NK-92 (cell line): ENCODE data around the gene DROSHA.
"Not testable (repeated sequence)": the region's sequence is repeated elsewhere in the genome, so short reads cannot be mapped to it uniquely, and the experiment has no call there.

Experiments
- DNase-seq: peaks from one replicate; lab custom pipeline; 2025; ENCODE audit not compliant: unreplicated experiment; lab: John Stamatoyannopoulos, UW

Gene DROSHA

GRCh38 chr5:31382051-31382878, 149.6 kb downstream of the DROSHA start:
- DNase-seq: no peak

GRCh38 chr5:31381299-31381698, 150.6 kb downstream of the DROSHA start:
- no peak for DNase-seq

- no peak for DNase-seq
Measured at GRCh38 chr5:31380049-31380448, 151.8 kb downstream of the DROSHA start.

DNA sequence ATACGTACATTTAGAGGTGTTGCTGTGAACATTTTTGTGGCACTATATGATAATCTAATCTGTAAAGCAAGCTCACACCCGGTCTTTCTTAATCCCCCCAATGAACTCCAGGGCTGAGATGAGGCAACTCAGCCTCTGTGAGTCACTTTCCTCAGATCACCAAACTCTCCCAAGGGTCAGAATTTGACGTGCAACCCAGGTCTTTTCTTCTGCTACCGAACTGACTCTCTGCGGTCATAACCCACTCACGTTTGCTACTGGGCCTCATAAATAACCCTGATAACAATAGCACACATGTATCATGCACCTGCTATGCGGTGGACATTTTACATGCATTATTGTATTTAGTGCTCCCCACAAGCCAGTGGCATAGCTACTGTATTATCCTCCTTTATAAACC, 153.1 kb downstream of the DROSHA start:
- no peak for DNase-seq

DNA sequence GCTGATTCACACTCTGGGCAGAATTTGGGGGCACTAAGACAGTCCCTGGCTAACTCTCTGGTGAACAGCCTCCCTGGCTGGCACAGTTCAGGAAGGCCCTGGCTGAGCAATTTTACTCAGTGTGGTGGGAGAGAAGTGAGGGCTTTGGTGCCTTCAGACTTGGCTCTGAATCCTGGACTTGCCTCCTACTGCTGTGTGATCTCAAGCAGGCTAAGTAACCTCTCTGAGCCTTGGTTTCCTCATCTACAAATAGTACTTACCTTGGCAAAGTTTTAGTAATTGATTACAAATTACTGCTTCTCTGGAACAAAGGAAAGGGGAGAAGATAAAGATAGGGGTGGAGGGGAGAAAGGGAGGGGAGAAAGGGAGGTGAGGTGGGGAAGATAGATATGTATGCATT, 153.8 kb downstream of the DROSHA start:
- no peak for DNase-seq

DNA sequence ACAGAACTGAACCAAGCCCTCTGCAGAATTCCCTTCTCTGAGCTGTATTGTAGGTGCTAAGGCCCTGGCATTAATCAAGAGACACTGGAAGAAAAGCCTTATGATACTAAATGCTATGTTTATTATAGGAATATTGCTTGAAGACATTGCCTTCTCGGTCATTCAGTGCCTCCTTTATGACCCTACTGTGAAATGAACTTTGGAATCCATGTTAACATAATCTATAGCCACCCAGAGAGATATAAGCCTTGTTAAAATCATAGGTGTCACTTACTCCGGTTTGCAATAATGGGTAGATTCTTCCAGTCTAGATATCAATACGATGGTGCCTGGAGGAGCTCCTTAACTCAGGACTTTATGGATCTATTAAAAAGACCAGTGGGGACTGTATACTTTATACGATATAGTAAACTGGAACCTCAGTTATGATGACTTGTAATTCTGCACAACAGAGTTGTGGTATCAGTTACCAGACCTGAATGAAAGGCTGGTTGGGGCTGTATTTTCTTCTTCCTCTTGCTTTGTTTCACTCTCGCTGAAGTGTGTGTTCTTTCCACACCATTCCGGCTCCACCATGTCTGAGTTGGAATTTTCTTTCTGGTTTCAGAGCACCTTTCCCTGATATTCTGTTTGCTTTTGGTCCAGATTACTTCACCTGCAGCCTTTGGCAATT, 154.5 kb downstream of the DROSHA start:
- no peak for DNase-seq

- no peak for DNase-seq
Measured at GRCh38 chr5:31375999-31376720, 155.7 kb downstream of the DROSHA start.

- no peak for DNase-seq
Measured at GRCh38 chr5:31372124-31372523, 159.8 kb downstream of the DROSHA start.

- DNase-seq: no peak
Measured at GRCh38 chr5:31366941-31367340, 165.0 kb downstream of the DROSHA start.

DNA sequence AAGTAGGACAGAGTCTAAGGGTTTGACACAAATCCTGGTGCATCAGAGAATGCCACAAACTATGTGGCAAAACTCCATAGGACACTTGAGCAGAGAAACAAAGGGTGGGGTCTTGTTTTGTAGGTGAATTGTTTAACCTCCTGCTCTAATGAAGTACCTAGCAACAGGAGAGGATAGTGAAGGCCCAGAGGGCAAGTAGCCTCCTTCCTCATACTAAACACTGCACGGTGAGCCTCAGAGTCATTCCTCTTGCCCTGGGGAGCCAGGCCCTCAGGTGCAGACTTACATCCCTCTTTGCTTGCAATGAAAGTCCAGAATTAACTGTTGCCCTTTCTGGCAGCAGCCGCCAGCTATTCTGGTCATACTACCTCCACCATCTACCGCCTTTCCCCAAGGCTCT, 166.1 kb downstream of the DROSHA start:
- DNase-seq: no peak

DNA sequence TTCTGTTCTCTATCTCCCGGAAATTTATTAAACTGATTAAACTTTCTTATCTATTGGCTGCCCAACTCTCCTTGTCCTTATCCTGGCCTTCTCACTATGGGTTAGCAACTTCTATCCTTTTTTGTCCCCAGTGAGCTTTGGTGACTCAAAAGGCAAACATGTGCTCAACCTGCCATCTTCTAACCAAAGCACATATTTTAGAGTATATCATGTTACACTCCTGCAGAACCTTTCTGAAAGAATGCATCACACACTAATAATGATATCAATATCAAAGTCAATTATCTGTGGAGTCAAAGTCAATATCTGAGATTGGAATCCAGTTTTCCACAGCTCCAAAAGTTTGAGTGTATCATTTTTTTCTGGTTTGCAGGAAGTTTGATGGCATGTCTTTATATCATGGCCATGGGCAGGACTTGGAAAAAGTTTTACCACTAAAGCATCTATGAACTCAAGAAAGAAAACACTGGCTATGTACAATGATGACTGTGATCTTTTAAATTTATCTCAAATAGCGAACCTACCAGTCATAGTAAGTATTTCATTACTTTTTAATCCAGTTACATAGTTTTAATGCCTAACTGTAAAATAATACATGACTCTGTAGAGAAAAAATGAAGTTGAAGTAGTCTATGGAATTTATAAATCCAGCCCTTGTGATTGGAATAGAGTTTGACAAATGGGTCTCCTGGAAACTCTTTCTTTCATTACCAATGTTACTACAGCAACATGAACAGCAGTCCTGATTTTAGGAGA, 166.8 kb downstream of the DROSHA start:
- DNase-seq: no peak

DNA sequence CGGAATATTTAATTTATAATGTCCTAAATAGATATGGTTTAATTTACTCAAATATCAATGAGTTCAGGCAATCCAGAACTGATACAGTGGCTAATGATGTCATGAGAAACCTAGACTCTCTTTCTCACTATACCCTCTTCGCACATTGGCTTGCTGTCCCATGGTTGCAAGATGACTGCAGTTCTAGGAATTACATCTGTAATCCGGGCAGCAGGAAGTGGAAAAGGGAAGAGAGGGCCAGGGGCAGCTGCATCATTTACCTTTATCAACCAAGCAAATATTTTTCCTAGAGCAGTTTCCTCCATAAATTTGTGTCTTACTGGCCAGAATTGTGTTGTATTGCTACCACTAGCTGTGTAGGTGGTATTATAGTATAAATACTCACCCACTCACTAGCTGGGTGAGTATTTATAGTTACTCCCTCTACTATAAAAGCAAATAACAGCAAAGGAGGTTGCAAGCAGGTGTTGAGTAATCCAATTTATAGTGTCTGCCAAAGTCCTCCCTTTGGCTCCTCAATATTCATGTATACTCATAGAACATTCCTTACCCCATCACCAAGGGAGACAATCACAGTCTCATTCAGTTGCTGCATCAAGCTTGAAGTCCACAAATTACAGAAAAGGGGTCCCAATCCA, 168.8 kb downstream of the DROSHA start:
- no peak for DNase-seq

- DNase-seq: no peak
Measured at GRCh38 chr5:31362529-31362900, 169.4 kb downstream of the DROSHA start.

DNA sequence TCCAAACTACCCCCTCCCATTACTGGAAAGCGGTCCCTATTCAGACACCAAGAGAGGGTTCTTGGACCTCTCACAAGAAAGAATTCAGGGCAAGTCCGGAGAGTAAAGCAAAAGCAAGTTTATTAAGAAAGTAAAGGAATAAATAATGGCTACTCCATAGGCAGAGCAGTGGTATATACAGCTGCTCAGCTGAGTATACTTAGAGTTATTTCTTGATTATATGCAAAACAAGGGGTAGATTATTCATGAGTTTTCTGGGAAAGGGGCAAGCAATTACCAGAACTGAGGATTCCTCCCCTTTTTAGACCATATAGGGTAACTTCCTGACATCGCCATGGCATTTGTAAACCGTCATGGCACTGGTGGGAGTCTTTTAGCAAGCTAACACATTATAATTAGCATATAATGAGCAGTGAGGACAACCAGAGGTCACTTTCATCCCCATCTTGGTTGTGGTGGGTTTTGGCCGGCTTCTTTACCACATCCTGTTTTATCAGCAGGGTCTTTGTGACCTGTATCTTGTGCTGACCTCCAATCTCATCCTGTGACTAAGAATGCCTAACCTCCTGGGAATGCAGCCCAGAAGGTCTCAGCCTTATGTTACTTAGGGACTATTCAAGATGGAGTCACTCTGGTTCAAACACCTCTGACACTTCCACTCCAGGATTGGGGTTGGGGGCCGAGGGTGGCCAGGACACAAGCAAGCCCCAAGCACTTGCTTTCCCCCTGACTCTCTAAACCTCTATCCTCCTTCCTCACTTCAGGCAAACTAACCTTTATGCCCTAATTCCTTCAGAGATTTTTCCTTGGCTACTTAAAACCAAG, 170.0 kb downstream of the DROSHA start:
- not testable (repeated sequence) for DNase-seq

GRCh38 chr5:31361234-31361633, 170.7 kb downstream of the DROSHA start:
- no peak for DNase-seq

DNA sequence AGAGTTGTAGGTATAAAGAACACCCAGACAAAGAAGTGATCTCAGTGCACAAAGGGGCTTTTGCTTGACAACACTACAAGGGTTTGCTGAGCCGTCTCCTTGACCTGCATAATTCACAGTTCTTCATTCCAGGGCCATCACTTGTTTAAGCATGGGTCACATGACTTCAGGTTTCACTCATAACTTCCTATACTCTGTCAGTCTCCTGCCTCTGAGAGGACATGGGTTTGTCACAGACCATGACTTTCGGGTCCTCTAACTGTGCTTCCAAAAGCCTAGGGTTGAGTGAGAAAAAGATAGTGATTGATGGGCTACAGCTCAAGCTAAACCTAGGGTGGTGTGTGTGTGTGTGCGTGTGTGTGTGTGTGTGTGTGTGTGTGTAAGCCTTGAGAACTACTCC, 172.1 kb downstream of the DROSHA start:
- no peak for DNase-seq

DNA sequence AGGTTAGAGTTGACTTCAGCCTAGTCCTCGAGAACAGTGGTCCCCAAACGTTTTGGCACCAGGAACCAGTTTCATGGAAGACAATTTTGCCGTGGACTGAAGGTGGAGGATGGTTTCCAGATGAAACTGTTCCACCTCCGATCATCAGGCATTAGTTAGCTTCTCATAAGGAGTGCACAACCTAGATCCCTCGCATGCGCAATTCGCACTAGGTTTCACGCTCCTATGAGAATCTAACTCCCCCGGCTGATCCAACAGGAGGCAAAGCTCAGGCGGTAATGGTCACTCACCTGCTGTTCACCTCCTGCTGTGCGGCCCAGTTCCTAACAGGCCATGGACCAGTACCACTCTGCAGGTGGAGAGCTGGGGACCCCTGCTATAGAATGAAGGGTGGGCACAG, 174.9 kb downstream of the DROSHA start:
- DNase-seq: no peak

DNA sequence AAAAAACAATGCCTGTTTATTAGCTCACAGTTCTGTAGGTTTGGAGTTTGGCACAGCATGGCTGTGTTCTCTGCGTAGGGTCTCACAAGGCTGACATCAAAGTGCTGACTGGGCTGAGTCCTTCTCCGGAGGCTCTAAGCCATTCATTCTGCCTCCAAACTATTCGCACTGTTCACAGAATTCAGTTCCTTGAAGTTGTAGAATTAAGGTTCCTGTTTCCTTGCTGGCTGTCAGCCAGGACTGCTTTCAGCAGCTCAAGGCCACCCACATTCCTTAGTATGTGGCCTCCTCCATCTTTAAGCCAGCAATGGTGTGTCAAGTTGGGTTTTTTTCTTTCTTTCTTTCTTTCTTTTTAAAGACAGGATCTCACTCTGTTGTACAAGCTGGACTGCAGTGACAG, 176.6 kb downstream of the DROSHA start:
- no peak for DNase-seq
